ENCODE results near the gene TBC1D14. TPM values are rescaled to one million over a fixed set of nuclear protein-coding genes. Genes with fewer than 3 reads are reported as not detected.

Gene TBC1D14
- total and polyA plus RNA-seq, 9 of the 15 experiments (the other 6 are each of a cell fraction or from before 2014, with no cell fraction given), result 2.1 to 59.6 (median 44.8) TPM

- peak; percentile 36 to 77; a peak in 3 of 4 replicates for TF ChIP-seq MLLT1 (IDR thresholded peaks at IDR 0.05)
- TF ChIP-seq ZNF639 (CRISPR knock-in tag; conservative IDR thresholded peaks at IDR 0.05 in 1 of 2, IDR thresholded peaks at IDR 0.05 in 1 of 2), result peak in 1 of 2 experiments; percentile 63; a peak in 1 of 4 replicates
- TF ChIP-seq HCFC1 (IDR thresholded peaks at IDR 0.05; ENCODE audit: low read depth, low read length), result peak; percentile 41; the same call in 1 of the 2 replicates
- TF ChIP-seq ZNF263 (CRISPR knock-in tag; IDR thresholded peaks at IDR 0.05; ENCODE audit: borderline replicate concordance), result no peak
- peak; percentile 29; the same call in 1 of the 2 replicates for TF ChIP-seq HOMEZ (CRISPR knock-in tag; IDR thresholded peaks at IDR 0.05)
- peak; percentile 82 for TF ChIP-seq PML (IDR thresholded peaks at IDR 0.05; ENCODE audit: low read length)
- TF ChIP-seq FOXJ2 (tag; IDR thresholded peaks at IDR 0.05), result peak; percentile 92
- TF ChIP-seq NR2C2 (CRISPR knock-in tag; IDR thresholded peaks at IDR 0.05), result peak; percentile 49; the same call in 1 of the 2 replicates
- no peak for TF ChIP-seq NR2C2 (tag; IDR thresholded peaks at IDR 0.05)
- no peak for TF ChIP-seq CTCFL (IDR thresholded peaks at IDR 0.05; ENCODE audit: borderline replicate concordance, insufficient read depth, low read depth, low read length, poor library complexity, severe bottlenecking)
- no peak for TF ChIP-seq HEY1 (CRISPR knock-in tag; IDR thresholded peaks at IDR 0.05; ENCODE audit: borderline replicate concordance)
- TF ChIP-seq LCOR (CRISPR knock-in tag; IDR thresholded peaks at IDR 0.05), result 0 out of 2 replicates have a peak, but pooled peaks have one; percentile 55
- TF ChIP-seq GABPB2 (CRISPR knock-in tag; conservative IDR thresholded peaks at IDR 0.05), result no peak
- TF ChIP-seq PRPF4 (IDR thresholded peaks at IDR 0.05; ENCODE audit: insufficient read depth, low read depth, low read length, poor library complexity, severe bottlenecking), result no peak
- TF ChIP-seq ARID1B (IDR thresholded peaks at IDR 0.05), result peak; percentile 98
- peak; percentile 27; the same call in 1 of the 2 replicates for TF ChIP-seq FOXM1 (IDR thresholded peaks at IDR 0.05; ENCODE audit: low read depth)
- no peak for TF ChIP-seq FOXM1 (CRISPR knock-in tag; IDR thresholded peaks at IDR 0.05; ENCODE audit: low read depth)
- peak; percentile 52 for TF ChIP-seq RBBP5 (IDR thresholded peaks at IDR 0.05; ENCODE audit: borderline replicate concordance, insufficient read depth, low read length, poor library complexity, severe bottlenecking)
- TF ChIP-seq RAD51 (IDR thresholded peaks at IDR 0.05; ENCODE audit: borderline replicate concordance, low read depth), result peak; percentile 67; the same call in 1 of the 2 replicates
- peak; percentile 96 for TF ChIP-seq CBFA2T3 (IDR thresholded peaks at IDR 0.05)
Measured at GRCh38 chr4:6916587-6917460, 7.2 kb downstream of the TBC1D14 start (continued).

All from K562 (cell line).